HuH-7 (cell line): ENCODE results near the gene C1QTNF4.

Source experiments
- DNase-seq: peaks from one replicate; pipeline ENCODE4 v3.0.0; 2011; ENCODE audit warnings: low spot score

Gene C1QTNF4

GRCh38 chr11:47592970-47593369 lies 1.2 kb downstream of the C1QTNF4 start:
- no peak for DNase-seq

- DNase-seq, result no peak
Measured at GRCh38 chr11:47592251-47592650, 2.0 kb downstream of the C1QTNF4 start.

DNA sequence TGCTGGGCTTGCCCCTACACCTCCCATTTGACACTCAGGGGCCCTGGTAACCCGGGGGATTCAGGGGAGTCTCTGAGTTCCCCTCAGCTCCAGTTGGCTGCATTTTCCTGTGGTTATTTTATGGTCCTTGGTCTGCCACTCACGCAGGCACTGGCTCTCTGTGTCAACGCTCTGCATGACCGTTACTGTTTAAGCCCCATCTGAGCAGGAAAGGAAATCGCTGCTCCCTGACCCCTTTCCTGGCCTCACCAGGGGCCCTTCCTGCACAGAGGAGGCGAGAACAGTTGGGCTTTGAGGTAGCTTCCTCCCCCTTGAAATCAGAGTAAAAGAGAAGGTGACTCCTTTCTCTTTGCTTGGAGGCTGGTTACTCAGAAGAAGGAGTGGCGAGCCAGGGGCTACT lies 2.4 kb downstream of the C1QTNF4 start:
- peak; percentile 46 for DNase-seq

DNA sequence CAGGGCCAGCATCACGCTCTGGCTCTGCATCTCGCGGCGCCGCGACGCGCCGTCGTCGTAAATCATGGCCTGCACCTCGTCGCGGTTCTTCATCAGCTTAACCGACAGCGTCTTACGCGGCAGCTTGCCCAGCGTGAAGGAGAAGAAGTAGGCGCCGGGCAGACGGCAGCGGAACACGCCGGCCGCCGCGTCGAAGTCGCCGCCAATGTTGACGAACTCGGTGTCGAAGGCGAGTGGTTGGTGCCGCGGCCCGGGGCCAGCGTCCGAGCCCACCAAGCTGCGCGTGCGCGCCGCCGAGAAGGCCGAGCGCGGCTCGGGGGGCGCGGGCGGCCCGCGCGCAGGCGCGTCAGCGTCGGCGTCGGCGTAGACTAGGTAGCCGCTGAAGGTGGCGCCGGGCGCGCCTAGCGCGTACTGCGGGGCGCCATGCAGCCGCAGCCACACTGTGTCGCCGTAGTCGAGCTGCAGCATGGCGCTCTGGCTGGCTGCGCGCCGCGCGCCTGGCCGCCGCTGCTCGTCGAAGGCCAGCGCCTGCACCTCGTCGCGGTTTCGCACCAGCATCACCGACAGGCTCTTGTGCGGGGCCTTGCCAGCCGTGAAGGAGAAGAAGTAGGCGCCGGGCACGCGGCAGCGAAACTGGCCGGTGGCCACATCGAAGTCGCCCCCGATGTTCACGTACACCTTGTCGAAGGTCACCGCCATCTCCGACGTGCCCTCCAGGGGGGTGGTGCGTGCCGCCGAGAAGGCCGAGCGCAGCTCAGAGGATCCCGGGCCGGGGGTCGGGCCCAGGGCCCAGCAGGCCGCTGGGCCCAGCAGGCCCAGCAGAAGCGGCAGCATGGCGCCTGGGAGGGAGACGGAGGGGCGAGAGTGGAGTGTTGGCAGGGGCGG lies 4.0 kb downstream of the C1QTNF4 start:
- no peak for DNase-seq

DNA sequence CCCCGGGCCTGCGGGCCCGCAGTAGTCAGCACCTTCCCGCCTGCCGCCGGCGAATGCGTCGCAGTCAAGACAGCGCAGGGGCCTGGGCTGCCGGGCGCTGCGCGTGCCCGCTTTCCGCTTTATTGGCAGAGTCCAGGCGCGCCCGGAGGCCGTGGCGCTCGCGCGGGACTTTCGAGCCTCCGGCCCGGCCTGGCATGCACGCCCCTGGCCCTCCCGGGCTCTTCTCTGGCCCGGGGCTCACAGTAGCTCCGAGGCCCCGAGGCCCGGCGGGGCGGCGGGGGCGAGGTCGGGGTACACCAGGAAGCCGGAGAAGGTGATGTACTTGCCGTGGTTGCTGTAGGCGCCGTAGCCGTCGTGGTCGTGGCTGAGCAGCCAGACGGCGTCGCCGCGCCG lies 4.6 kb downstream of the C1QTNF4 start:
- no peak for DNase-seq

GRCh38 chr11:47589118-47589517 lies 5.1 kb downstream of the C1QTNF4 start:
- no peak for DNase-seq

- no peak for DNase-seq
Measured at GRCh38 chr11:47587723-47588326, 6.4 kb downstream of the C1QTNF4 start.

- no peak for DNase-seq
Measured at GRCh38 chr11:47587039-47587716, 7.0 kb downstream of the C1QTNF4 start.

GRCh38 chr11:47586098-47586855 lies 7.9 kb downstream of the C1QTNF4 start, which contains the start of gene FAM180B:
Gene FAM180B (plus strand): TSS chr11:47586678. CDS start chr11:47586769, 91 bp downstream.
- DNase-seq, result no peak

GRCh38 chr11:47583844-47584243 lies 10.4 kb downstream of the C1QTNF4 start:
- no peak for DNase-seq

GRCh38 chr11:47578524-47579494 lies 15.4 kb downstream of the C1QTNF4 start, which contains the start of the genes KBTBD4 and NDUFS3:
Gene KBTBD4 (minus strand): TSS chr11:47578970. CDS start chr11:47578951, 19 bp downstream.
Gene NDUFS3 (plus strand): TSS chr11:47579074. CDS start chr11:47579092, 18 bp downstream.
- peak; percentile 86 for DNase-seq

- no peak for DNase-seq
Measured at GRCh38 chr11:47577460-47578041, 16.7 kb downstream of the C1QTNF4 start.

GRCh38 chr11:47573321-47573720 lies 20.9 kb downstream of the C1QTNF4 start:
- no peak for DNase-seq

GRCh38 chr11:47572715-47573255 lies 21.4 kb downstream of the C1QTNF4 start:
- DNase-seq, result no peak

DNA sequence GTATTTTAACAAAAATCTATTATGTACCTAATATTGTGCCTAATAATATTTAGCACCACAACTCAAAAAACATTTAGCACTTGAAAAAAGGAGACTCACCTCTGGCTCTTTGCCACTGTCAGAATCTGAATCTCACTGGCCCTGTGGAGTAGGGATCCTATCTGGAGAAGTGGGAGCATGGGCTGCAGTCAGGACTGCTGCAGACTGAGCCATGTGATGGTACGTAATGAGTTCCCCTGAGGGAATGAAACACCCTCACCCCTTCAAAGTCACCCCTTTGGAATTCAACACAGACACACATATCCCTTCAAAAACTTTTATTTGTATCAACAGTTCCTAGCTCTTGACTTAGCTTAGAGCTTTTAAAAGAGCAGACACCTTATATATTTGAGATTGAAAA lies 22.3 kb downstream of the C1QTNF4 start:
- DNase-seq, result no peak

DNA sequence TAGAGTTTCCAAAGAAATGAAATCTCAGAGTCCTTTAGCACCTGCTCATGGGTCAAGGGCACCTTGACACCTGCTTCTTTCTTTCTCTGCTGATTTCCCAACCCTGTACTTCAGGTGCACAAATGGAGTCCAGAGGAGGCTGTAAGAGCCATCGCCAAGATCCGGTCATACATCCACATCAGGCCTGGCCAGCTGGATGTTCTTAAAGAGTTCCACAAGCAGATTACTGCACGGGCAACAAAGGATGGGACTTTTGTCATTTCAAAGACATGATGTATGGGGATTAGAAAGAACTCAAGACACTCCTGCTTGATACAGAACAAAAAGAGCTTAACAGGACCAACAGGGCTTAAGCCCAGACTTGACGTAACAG lies 22.9 kb downstream of the C1QTNF4 start:
- no peak for DNase-seq

DNA sequence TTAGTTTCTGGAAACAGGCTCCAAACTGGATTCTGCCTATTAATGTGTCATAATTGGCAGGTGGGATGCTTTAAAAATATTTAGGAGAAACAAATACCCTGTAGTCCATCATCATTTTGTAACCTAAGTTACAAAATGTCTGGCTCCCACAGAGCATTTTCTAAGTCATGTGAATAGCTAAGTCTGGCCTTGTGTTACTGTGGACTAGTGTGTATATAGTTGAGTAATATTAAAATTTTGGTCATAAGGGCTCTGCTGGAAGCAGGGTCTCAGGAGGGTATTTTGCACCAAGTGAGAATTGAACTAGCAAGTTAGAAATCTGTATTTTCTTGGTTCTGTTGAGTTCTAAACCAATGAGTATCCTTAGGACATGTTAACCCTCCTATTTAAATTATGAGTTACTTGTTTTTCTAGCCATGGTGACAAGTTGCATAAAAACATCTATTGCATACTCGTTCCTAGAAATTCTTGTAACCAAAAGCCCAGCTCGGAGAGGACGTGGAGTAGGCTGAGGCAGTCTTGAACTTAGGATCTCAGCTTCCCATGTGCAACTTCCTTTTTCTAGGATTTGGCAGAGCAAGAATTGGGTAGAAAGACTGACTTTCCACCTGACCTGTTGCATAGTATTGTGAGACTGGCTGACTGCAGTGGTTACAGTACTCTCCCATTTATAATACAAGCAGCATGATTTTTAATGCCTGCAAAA lies 23.4 kb downstream of the C1QTNF4 start:
- no peak for DNase-seq

GRCh38 chr11:47569646-47570045 lies 24.6 kb downstream of the C1QTNF4 start:
- no peak for DNase-seq

GRCh38 chr11:47566149-47566698 lies 28.0 kb downstream of the C1QTNF4 start:
- DNase-seq, result no peak
